ENCODE measurements around the gene PREX1. TPM values are rescaled to one million over a fixed set of nuclear protein-coding genes. Genes with fewer than 3 reads are reported as not detected.

PREX1 gene
- total and polyA plus RNA-seq, 3 donors from 2014 or later, result 18.0 to 36.5 (median 27.1) TPM

GRCh38 chr20:48774696-48775095 is 53.1 kb downstream of the PREX1 start:
- intact Hi-C loops (cut with DNase I; ENCODE audit: low total_unique reads), result no loop called here
- Histone ChIP-seq H3K27ac (no peak overlapping the region), H3K4me1 (no peaks in the 10 kb centered on the region), H3K36me3 (ENCODE audit: low read depth, missing control alignments) (no peaks in the 10 kb centered on the region), H3K4me3 (no peak overlapping the region), H3K27me3 (no peaks in the 10 kb centered on the region), H3K9me3 (no peaks in the 10 kb centered on the region)
- no peak for DNase-seq
- TF ChIP-seq POLR2A (IDR thresholded peaks at IDR 0.05) (no peak), CTCF (IDR thresholded peaks at IDR 0.05) (no peak)
- 84 to 90% methylated on average over 6 to 11 of the region's 11 CpGs for WGBS, 2 donors

GRCh38 chr20:48773837-48774418 is 53.9 kb downstream of the PREX1 start:
- no peaks in the 10 kb centered on the region for H3K4me1 ChIP-seq
- H3K27ac ChIP-seq, result no peak overlapping the region
- intact Hi-C loops (cut with DNase I; ENCODE audit: low total_unique reads), result no loop called here
- H3K36me3 ChIP-seq (ENCODE audit: low read depth, missing control alignments), result no peaks in the 10 kb centered on the region
- DNase-seq, result no peak
- no peaks in the 10 kb centered on the region for H3K27me3 ChIP-seq
- no peak for TF ChIP-seq POLR2A (IDR thresholded peaks at IDR 0.05)
- TF ChIP-seq CTCF (IDR thresholded peaks at IDR 0.05), result no peak
- no peak overlapping the region for H3K4me3 ChIP-seq
- 65 to 81% methylated on average over 11 to 14 of the region's 14 CpGs for WGBS, 2 donors
- H3K9me3 ChIP-seq, result no peaks in the 10 kb centered on the region

DNA sequence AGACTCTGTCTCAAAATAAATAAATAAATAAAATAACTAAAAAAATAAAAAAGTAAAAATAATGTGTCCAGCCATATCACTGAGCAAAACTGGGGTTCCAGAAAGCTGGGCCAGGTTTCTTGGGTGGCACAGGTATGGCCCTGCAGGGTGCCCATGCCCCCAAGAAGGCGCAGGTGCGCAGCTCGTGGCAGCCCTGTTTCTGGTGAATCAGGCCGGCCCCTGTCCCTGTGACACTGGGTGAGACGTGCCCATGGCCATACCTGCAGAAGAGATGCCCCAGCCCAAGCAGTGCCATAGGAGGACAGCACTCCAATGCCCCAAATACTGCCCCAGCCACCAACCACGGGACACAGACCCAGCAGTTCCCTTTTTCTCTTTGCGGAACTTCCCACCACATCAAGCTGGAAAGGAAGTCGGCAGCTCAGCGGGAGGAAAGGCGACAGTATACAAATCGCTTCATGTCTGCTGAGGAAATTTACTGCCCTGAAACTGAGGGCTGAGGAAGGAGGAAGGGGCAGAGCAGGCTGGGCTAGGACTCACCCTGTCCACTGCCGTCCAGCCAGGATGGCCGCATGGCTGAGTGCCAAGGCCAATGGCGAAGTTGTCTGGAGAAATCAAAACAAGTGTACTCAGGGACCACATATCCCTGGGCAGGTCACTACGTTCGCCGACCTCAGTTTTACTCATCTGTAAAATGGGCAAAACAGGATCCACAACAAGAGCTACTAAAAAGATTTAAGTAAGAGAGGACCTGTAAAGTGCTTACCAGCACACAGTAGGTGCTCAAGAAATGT is 55.4 kb downstream of the PREX1 start:
- WGBS, 2 donors, result 63 to 71% methylated on average over 16 to 17 of the region's 17 CpGs
- TF ChIP-seq CTCF (IDR thresholded peaks at IDR 0.05) (no peak), POLR2A (IDR thresholded peaks at IDR 0.05) (no peak)
- peak; percentile 41 for DNase-seq
- no peaks in the 10 kb centered on the region for H3K27me3 ChIP-seq
- H3K9me3 ChIP-seq, result no peaks in the 10 kb centered on the region
- no peak overlapping the region for H3K27ac ChIP-seq
- H3K4me1 ChIP-seq, result no peaks in the 10 kb centered on the region
- H3K4me3 ChIP-seq, result no peak overlapping the region
- H3K36me3 ChIP-seq (ENCODE audit: low read depth, missing control alignments), result no peaks in the 10 kb centered on the region
- intact Hi-C loops (cut with DNase I; ENCODE audit: low total_unique reads), result no loop called here

- Histone ChIP-seq H3K27ac (no peak overlapping the region), H3K4me1 (no peaks in the 10 kb centered on the region)
Measured at GRCh38 chr20:48771542-48771941, 56.3 kb downstream of the PREX1 start.

More at GRCh38 chr20:48771542-48771941, 56.3 kb downstream of the PREX1 start:
- intact Hi-C loops (cut with DNase I; ENCODE audit: low total_unique reads), result no loop called here
- Histone ChIP-seq H3K9me3 (no peaks in the 10 kb centered on the region), H3K36me3 (ENCODE audit: low read depth, missing control alignments) (no peaks in the 10 kb centered on the region), H3K4me3 (no peak overlapping the region), H3K27me3 (no peaks in the 10 kb centered on the region)
- TF ChIP-seq CTCF (IDR thresholded peaks at IDR 0.05), result no peak
- no peak for TF ChIP-seq POLR2A (IDR thresholded peaks at IDR 0.05)
- 48 to 81% methylated on average over 4 to 10 of the region's 10 CpGs for WGBS, 2 donors
- DNase-seq, result peak; percentile 74
